Right renal pelvis (tissue), 4 donors: Measurements from ENCODE around the gene RRP8. TPM values are rescaled to one million over a fixed set of nuclear protein-coding genes. Genes with fewer than 3 reads are reported as not detected.

Source experiments
- DNase-seq, 4 donors: peaks; one replicate each; pipeline ENCODE4 v3.0.0-alpha.2; 2013; ENCODE audit warnings: low read depth in 4 of 4, low spot score in 3 of 4, missing footprints in 1 of 4
- polyA plus RNA-seq, 4 donors: library from polyadenylated mRNA; unstranded; fragments of 120-200 nt; gene quantifications; one replicate each; pipeline ENCODE4 v1.2.1, GENCODE V29; 2013; ENCODE audit not compliant: insufficient read length in 4 of 4

The RRP8 gene
- polyA plus RNA-seq, 4 donors, result 22.4 to 25.4 (median 23.9) TPM

DNA sequence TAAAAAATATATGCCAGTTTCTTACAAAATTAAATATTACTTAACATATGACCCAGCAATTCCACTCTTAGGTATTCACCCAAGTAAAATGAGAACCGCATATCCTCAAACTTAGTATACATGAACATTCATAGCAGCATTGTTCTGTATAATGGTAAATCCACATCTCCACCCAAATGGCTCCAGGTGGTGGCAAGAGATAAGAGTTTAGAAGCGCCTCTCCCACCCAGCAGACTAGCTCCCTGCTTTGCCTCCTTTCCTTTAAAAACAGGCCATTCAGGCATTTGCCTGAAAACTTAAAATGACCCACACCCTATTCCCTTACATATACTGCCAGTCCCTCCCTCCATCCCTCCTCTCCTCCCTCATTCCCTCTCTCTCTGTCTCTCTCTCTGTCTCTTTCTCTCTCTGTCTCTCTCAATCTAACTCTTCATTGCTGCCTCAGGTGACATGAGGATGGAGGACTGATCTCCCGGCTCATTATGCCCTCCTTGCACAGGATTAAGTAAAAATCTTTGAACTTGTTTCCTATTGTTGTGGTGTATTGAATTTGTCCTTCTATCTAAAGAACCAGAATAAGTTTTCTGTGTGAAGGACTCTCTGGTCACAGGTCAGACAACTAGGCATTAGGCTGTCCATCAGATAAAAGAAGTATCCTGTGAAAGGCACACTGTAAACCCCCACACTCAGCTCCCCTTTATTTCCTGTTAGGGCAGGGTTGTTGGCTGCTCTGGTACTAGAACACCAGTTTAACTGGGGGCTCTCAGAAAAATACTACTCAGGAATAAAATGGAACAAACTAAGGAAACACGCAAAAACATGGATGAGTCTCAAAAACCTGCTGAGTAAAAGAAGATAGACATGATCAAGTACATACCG lies 48.3 kb downstream of the RRP8 start:
- DNase-seq, result no peak

DNA sequence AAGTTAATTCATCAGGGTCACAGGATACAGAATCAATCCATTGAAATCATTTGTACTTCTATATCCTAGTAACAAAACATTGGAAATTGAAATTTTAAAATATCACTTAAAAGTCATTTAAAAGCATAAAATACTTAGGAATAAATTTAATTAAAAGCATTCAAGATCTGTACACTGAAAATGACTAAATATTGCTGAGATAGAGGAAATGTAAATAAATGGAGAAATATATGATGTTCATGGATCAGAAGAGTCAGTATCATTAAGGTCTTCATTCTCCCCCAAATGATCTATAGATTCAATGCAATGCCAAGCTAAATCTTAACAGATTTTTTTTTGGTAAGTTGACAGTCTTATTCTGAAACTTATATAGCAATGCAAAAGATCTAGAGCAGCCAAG lies 49.8 kb downstream of the RRP8 start:
- DNase-seq, result no peak

DNA sequence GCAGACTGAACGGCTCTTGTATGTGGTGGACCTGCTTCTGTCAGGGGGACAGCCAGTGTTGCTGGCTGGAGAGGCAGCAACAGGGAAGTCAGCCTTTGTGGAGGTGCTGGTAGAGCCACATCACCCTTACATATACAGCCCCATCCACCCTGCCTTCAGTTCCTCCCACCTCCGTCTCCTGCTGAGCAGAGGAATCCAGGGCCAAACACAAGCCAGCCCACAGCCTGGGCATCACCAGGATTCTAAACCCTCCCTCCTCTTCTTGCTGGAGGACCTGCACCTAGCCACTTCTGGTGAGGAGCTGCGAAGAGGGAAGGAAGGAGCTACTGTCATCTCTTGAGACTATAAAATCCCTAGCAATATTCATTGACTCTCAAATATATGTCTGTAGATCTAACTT lies 54.8 kb downstream of the RRP8 start:
- DNase-seq, result no peak

DNA sequence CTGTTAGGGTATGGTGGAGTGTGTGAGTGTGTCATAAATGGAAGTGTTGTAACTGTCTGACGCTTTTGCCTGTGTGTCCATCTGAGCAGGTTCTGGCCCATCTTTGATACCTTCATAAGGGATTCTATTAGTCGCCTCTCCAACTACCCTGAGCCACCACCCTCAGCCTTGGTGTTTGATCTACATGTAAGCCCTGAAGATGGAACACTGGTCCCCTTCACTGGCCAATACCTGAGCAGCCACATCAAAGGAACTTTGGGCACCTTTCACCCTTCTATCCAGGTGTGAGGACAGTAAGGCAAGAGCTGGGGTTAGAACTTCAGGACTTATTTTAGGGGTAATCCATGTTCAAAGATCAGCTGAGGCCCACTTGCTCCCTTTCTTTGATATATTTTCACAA lies 55.3 kb downstream of the RRP8 start:
- DNase-seq, result no peak

DNA sequence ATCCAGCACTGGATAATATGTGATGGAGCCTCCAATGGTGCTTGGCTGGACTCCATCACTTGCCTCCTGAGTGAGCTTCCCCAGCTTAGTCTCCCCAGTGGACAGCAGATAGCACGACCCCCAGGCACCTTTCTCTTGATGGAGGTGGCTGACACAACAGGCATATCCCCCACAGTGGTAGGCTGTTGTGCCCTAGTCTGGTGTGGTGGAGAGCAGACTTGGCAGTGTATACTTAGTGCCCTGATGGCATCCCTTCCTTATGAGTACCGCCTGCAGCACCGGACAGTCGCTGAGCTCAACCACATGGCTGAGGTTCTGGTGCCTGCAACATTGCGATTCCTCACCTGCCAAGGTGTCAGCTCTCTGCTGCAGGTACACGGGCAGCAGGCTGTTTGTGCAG lies 56.2 kb downstream of the RRP8 start:
- no peak for DNase-seq

DNA sequence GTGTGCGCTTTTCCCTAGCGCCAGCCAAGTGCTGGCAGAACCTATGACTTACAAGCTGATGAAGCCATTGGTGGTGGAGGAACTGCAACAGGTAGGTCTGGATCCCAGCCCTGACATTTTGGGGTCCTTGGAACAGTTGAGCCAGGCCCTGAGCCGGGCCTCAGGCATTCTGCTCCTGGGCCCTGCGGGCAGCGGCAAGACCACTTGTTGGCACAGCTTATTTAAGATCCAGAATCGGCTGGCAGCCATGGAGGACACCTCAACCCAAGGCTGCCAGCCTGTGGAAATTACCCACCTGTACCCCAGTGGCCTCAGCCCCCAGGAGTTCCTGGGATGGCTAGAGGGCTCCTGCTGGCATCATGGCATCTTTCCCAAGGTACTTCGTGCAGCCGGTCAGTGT lies 56.7 kb downstream of the RRP8 start:
- no peak for DNase-seq

DNA sequence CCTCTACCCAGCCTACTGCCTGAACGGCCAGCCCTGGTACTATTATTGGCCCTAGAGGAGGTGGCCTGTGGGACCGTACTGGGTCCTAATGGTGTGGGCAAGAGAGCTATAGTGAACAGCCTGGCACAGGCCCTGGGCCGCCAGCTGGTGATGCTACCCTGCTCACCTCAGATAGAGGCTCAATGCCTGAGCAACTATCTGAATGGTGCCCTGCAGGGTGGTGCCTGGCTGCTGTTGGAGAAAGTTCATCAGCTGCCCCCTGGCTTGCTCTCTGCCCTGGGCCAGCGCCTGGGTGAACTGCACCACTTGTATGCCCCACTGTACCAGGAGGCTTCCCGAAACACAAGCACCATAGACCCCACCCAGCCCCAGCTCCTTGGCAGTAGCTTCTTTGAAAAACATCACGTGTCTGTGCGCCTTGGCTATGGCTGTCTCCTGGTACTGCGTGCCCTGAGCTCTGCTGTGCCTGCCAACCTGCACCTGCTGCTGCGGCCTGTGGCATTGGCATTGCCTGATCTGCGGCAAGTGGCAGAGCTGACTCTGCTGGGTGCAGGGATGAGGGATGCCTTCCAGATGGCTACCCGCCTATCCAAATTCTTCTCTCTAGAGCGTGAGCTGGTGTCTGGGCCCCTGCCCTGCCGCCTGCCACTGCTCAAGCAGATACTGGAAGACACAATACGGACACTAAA lies 57.4 kb downstream of the RRP8 start:
- DNase-seq, result no peak

Other genes starting within 250 kb of the RRP8 start
- 10 to 100 TPM; 33.0 to 38.7 (median 34.7) TPM for gene SMPD1, start 213.1 kb downstream of the RRP8 start, polyA plus RNA-seq
- 10 to 100 TPM; 52.2 to 64.6 (median 54.0) TPM for gene APBB1, start 184.5 kb downstream of the RRP8 start, polyA plus RNA-seq
- gene HPX, start 162.6 kb downstream of the RRP8 start, polyA plus RNA-seq, result 1 to 10 TPM; 2.2 to 4.2 (median 2.7) TPM
- 10 to 100 TPM; 18.6 to 22.5 (median 20.0) TPM for gene TRIM3, start 129.7 kb downstream of the RRP8 start, polyA plus RNA-seq
- gene ARFIP2, start 122.3 kb downstream of the RRP8 start, polyA plus RNA-seq, result 10 to 100 TPM; 63.9 to 71.0 (median 68.1) TPM
- gene TIMM10B, start 122.1 kb downstream of the RRP8 start, polyA plus RNA-seq, result 10 to 100 TPM; 39.0 to 43.1 (median 41.2) TPM
- gene DNHD1, start 106.3 kb downstream of the RRP8 start, polyA plus RNA-seq, result 1 to 10 TPM; 5.8 to 9.7 (median 7.5) TPM
- gene ILK, start 158 bp upstream of the RRP8 start, polyA plus RNA-seq, result 100 to 1,000 TPM; 153 to 162 (median 160) TPM
- gene TAF10, start 8.6 kb upstream of the RRP8 start, polyA plus RNA-seq, result 10 to 100 TPM; 80.5 to 97.0 (median 87.3) TPM
- gene TPP1, start 15.8 kb upstream of the RRP8 start, polyA plus RNA-seq, result 100 to 1,000 TPM; 123 to 144 (median 129) TPM
- gene DCHS1, start 52.2 kb upstream of the RRP8 start, polyA plus RNA-seq, result 10 to 100 TPM; 33.1 to 39.1 (median 33.5) TPM
- 10 to 100 TPM; 71.2 to 82.0 (median 73.2) TPM for gene MRPL17, start 79.7 kb upstream of the RRP8 start, polyA plus RNA-seq
- gene OR2AG2, start 168.4 kb upstream of the RRP8 start, polyA plus RNA-seq, result under 1 TPM in 3 of 4 donors, not detected in 1; 0.08 to 0.11 (median 0.09) TPM
- gene OR2AG1, start 179.4 kb upstream of the RRP8 start, polyA plus RNA-seq, result under 1 TPM in 1 of 4 donors, not detected in 3; 0.06 TPM
- under 1 TPM in 2 of 4 donors, not detected in 2; 0.01 to 0.04 TPM for gene OR6A2, start 196.1 kb upstream of the RRP8 start, polyA plus RNA-seq
- gene OR10A5, start 242.1 kb upstream of the RRP8 start, polyA plus RNA-seq, result not detected